ENCODE results near the gene GABRP.
A peak's percentile ranks its signal among the peaks of the same experiment; 100 is the strongest.

The GABRP gene

DNA sequence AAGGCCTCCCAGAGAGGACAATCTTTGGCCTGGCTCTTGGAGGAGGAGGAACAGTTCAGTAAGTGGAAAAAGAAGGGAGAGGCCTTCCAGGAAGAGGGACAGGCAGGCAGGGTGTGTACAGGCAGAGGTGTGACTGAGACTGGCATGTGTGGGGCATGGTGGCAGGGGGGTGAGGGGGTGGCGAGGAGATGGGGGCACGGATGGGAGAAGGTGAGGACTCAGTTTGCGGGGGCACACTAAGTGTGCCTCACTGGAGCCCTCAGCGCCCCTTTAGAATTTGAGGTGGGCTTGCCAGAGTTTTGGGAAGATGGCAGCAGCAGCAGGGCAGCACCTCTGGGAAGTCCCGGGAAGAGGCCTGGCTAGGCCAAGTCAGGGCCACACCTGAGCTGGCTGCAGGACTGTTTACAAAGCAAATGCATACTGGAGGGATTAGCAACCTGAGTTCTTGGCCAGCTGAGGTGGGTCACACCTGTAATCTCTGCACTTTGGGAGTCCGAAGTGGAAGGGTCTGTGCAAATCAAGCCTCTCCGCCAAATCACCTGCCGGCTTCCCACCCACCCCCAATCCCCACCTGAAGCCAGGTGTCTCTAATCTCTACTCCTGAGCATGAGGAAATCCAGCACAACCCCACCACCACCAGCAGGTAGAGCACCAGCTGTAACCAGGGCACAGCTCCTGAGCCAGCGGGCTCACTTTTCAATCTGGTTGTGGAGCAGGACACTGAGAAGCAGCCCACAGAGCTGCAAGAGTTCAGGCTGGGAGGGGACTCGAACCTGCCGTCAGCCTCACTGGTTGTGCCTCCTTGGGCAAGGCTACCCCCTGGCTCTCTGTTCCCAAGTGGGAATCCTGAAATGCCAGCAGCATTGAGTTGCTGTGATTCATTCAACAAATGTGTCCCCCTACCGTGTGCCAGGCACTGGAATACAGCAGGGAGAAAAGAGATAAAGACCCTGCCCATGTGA is 10.2 kb upstream of the GABRP start:
- no peak for DNase-seq (ENCODE audit: low read depth)
- H3K4me3 ChIP-seq (ENCODE audit: low read depth, low read length): no peak overlapping the region
- no peak for TF ChIP-seq CTCF (IDR thresholded peaks at IDR 0.05; ENCODE audit: low read depth, low read length, missing control alignments)

GRCh38 chr5:170774831-170775230 is 8.7 kb upstream of the GABRP start:
- H3K4me3 ChIP-seq (ENCODE audit: low read depth, low read length): no peak overlapping the region
- peak; percentile 5 for TF ChIP-seq CTCF (IDR thresholded peaks at IDR 0.05; ENCODE audit: low read depth, low read length, missing control alignments)
- DNase-seq (ENCODE audit: low read depth): no peak

DNA sequence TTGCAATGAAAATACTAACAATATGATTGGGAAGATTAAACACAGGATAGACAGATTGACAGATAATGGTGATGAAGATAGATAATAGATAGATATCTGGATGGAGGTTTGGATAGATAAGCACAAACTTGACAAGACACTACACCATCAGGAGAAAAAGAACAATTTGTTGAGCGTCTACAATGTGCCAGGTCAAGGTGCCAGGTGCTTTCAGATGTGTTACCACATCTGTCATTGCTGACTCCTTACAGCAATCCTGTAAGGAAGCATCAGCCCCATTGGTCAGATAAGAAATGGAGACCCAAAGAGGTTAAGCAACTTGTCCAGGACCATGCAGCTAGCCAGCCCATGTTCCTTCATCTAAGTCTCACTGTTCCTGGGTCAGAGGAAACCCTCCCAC is 1.6 kb upstream of the GABRP start:
- DNase-seq (ENCODE audit: low read depth): no peak
- TF ChIP-seq CTCF (IDR thresholded peaks at IDR 0.05; ENCODE audit: low read depth, low read length, missing control alignments): no peak
- no peak overlapping the region for H3K4me3 ChIP-seq (ENCODE audit: low read depth, low read length)

DNA sequence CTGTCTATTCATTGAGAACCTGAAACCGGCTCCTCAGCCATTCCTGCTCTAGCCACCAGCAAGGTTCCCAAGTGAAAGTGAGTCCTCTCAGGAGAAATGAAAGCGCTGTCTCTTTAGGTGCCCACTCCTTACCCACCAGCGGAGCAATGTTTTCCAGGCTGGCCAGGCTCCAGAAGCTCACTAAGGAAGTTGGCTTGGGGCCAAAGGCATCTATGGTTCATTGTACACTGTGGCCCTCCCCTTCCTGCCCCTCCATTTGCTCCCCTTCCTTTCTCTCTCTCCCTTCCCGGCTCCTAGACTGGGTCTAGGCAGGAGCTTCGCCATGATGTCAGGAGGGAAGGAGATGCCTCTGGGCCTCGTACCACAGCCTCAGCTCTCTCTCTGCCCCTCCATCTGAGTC is 1.1 kb upstream of the GABRP start:
- no peak for DNase-seq (ENCODE audit: low read depth)
- H3K4me3 ChIP-seq (ENCODE audit: low read depth, low read length): no peak overlapping the region
- TF ChIP-seq CTCF (IDR thresholded peaks at IDR 0.05; ENCODE audit: low read depth, low read length, missing control alignments): no peak

- no peak for DNase-seq (ENCODE audit: low read depth)
- no peak for TF ChIP-seq CTCF (IDR thresholded peaks at IDR 0.05; ENCODE audit: low read depth, low read length, missing control alignments)
- H3K4me3 ChIP-seq (ENCODE audit: low read depth, low read length): no peak overlapping the region
These were observed 1.9 kb downstream of the GABRP start for GRCh38 chr5:170785416-170785815.

DNA sequence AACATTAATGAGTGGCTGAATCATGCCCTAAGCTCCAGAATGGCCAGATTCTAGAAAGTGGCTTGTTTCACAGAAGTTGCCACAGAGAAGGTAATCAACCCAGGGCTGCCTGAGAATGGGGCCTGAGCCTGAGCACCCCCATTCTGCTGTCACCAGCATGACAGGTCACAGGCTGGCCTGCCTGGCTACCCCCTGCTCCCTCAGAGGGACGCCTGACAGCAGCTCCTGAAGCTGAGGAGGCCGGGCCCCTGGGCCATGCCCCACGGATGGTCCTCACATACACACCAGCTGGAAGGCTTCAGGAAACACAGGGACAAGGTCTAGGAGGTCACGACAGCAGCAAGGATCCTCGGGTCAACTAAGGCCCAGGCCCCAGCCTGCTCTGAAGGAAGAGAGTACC is 3.7 kb downstream of the GABRP start:
- no peak for DNase-seq (ENCODE audit: low read depth)
- H3K4me3 ChIP-seq (ENCODE audit: low read depth, low read length): no peak overlapping the region
- TF ChIP-seq CTCF (IDR thresholded peaks at IDR 0.05; ENCODE audit: low read depth, low read length, missing control alignments): no peak
